ENCODE data around the gene UTS2B.

UTS2B gene

DNA sequence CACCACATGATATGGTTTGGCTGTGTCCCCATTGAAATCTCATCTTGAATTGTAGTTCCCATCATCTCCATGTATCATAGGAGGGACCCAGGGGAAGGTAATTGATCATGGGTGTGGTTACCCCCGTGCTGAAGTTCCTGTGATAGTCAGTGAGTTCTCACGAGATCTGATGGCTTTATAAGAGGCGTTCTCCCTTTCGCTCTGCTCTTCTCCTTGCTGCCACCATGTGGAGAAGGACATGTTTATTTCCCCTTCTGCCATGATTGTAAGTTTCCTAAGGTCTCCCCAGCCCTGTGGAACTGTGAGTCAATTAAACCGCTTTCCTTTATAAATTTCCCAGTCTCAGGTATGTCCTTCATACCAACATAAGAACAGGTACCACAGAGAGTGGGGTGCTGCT, 109.4 kb downstream of the UTS2B start:
- no peak overlapping the region for H3K4me3 ChIP-seq (ENCODE audit: low read depth, low read length)
- TF ChIP-seq CTCF (IDR thresholded peaks at IDR 0.05; ENCODE audit: borderline replicate concordance, insufficient read depth, low read depth, low read length), result no peak

DNA sequence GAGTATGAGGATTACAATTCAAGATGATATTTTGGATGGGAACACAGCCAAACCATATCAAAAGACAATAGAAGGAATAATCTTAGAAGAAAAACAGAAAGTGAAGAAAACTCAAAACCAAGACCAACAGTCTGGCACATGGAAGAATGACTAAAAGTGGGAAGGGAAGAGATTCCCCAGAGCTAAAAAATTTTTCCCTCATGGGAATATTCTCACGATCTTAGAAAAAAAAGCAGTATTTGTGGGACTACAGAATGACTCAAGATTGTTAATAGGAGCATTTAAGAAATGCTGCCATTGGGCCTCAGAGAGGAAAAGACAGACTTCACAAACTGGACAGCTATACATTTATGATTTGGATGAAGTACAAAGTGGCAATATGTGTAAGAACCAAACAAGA, 113.0 kb downstream of the UTS2B start:
- no peak overlapping the region for H3K4me3 ChIP-seq (ENCODE audit: low read depth, low read length)
- no peak for TF ChIP-seq CTCF (IDR thresholded peaks at IDR 0.05; ENCODE audit: borderline replicate concordance, insufficient read depth, low read depth, low read length)
